B cell (primary cell): Measurements from ENCODE around the gene HTR1A. TPM values are rescaled to one million over a fixed set of nuclear protein-coding genes. Genes with fewer than 3 reads are reported as not detected.

Experiments
- ATAC-seq: fragments of 200-7000 bp; cut with Tn5 transposase; one replicate; pipeline ENCODE4 v1.10.0; 2021; ENCODE audit warnings: low read depth, mild to moderate bottlenecking, moderate number of reproducible peaks, moderate library complexity
- CTCF ChIA-PET: fragments of 350-600 bp; sonication (Branson Sonifier 250); formaldehyde crosslinking; loops from one replicate; lab custom pipeline; 2021; ENCODE audit warnings: antibody characterized with exemption, inconsistent platforms; lab: Charles Lee
- POLR2A ChIA-PET: fragments of 350-600 bp; sonication (Branson Sonifier 250); formaldehyde crosslinking; loops from one replicate; lab custom pipeline; 2021; ENCODE audit warnings: antibody characterized with exemption; lab: Charles Lee
- DNase-seq: peaks from one replicate; pipeline ENCODE4 v3.0.0; 2013
- H2AFZ ChIP-seq: 2 replicates; pipeline ENCODE4 v1.6.1; 2012; ENCODE audit warnings: mild to moderate bottlenecking, low read depth, low read length; ENCODE audit not compliant: insufficient read depth, poor library complexity, severe bottlenecking
- H3K27ac ChIP-seq, 2 donors: 1 replicate in 1 of 2; 2 replicates in 1 of 2; pipeline ENCODE4 v1.5.1; 2012 to 2013; ENCODE audit warnings: low read length in 2 of 2, mild to moderate bottlenecking in 2 of 2, moderate library complexity in 1 of 2
- H3K27me3 ChIP-seq, 4 experiments: fragments of 200-600 bp in 1 of 4; sonication (generic) in 1 of 4; replicated peaks in 1 of 4; 1 replicate in 2 of 4; 2 replicates in 2 of 4; pipeline versions ENCODE4 v1.6.1 to v1.7.0; 2013 to 2016; ENCODE audit warnings: low read length in 3 of 4, mild to moderate bottlenecking in 2 of 4, mixed read lengths in 1 of 4, moderate library complexity in 1 of 4; ENCODE audit not compliant: insufficient read depth in 4 of 4, control insufficient read depth in 3 of 4; ENCODE audit errors: control extremely low read depth in 1 of 4
- H3K36me3 ChIP-seq, 2 experiments: replicated peaks in 1 of 2; 1 replicate in 1 of 2; 2 replicates in 1 of 2; pipeline versions ENCODE4 v1.6.1 to v1.7.1; 2013; ENCODE audit warnings: low read length in 1 of 2; ENCODE audit not compliant: insufficient read depth in 2 of 2, control insufficient read depth in 1 of 2; ENCODE audit errors: control extremely low read depth in 1 of 2, extremely low read depth in 1 of 2
- H3K4me1 ChIP-seq, 2 donors: fragments of 200-600 bp in 1 of 2; sonication (generic) in 1 of 2; 1 replicate in 1 of 2; 2 replicates in 1 of 2; pipeline versions ENCODE4 v1.5.1 to v1.6.1; 2013 to 2017; ENCODE audit warnings: low read length in 2 of 2; ENCODE audit not compliant: control insufficient read depth in 2 of 2, insufficient read depth in 2 of 2
- H3K4me2 ChIP-seq: replicated peaks from 2 replicates; pipeline ENCODE3; 2012; ENCODE audit warnings: mild to moderate bottlenecking, low read depth, low read length; ENCODE audit not compliant: poor library complexity, severe bottlenecking
- H3K4me3 ChIP-seq, 5 experiments: fragments of 200-600 bp in 1 of 5; sonication (generic) in 1 of 5; 1 replicate in 3 of 5; 2 replicates in 2 of 5; pipeline versions ENCODE4 v1.5.1 to v1.7.0; 2011 to 2016; ENCODE audit warnings: low read length in 4 of 5, mild to moderate bottlenecking in 4 of 5, low read depth in 2 of 5, control low read depth in 1 of 5, moderate library complexity in 1 of 5; ENCODE audit not compliant: insufficient read depth in 1 of 5; ENCODE audit errors: control extremely low read depth in 1 of 5, extremely low read depth in 1 of 5
- H3K79me2 ChIP-seq: fragments of 200-600 bp; sonication (generic); one replicate; pipeline ENCODE4 v1.6.0; 2016; ENCODE audit warnings: low read length; ENCODE audit not compliant: control insufficient read depth, insufficient read depth
- H3K9ac ChIP-seq: fragments of 200-600 bp; sonication (generic); 2 replicates; pipeline ENCODE4 v1.6.1; 2017; ENCODE audit warnings: mild to moderate bottlenecking, low read length, moderate library complexity
- H3K9me3 ChIP-seq, 3 donors: one replicate each; pipeline versions ENCODE4 v1.6.1 to v1.7.1; 2013; ENCODE audit warnings: low read length in 2 of 3; ENCODE audit not compliant: control insufficient read depth in 2 of 3, insufficient read depth in 1 of 3; ENCODE audit errors: control extremely low read depth in 1 of 3
- H4K20me1 ChIP-seq: 2 replicates; pipeline ENCODE4 v1.6.0; 2012; ENCODE audit warnings: mild to moderate bottlenecking, low read length; ENCODE audit not compliant: insufficient read depth, control insufficient read depth, poor library complexity, severe bottlenecking
- H3K27ac Mint-ChIP-seq: one replicate; pipeline ENCODE4 v1.8.0; 2021; ENCODE audit warnings: mixed read lengths
- H3K27me3 Mint-ChIP-seq: one replicate; pipeline ENCODE4 v1.8.0; 2021; ENCODE audit warnings: mixed read lengths
- H3K4me1 Mint-ChIP-seq: one replicate; pipeline ENCODE4 v1.8.0; 2021; ENCODE audit warnings: mixed read lengths
- H3K4me3 Mint-ChIP-seq: one replicate; pipeline ENCODE4 v1.8.0; 2021; ENCODE audit warnings: mixed read lengths
- H3K9me3 Mint-ChIP-seq: one replicate; pipeline ENCODE4 v1.8.0; 2022; ENCODE audit warnings: mixed read lengths; ENCODE audit not compliant: insufficient read depth
- CTCF ChIP-seq: fragments of 200-600 bp; IDR thresholded peaks from one replicate; pipeline ENCODE4 v1.8.0; 2022; ENCODE audit warnings: antibody characterized with exemption, mild to moderate bottlenecking
- EZH2 ChIP-seq: IDR thresholded peaks from 2 replicates; pipeline ENCODE4 v1.6.1; 2012; ENCODE audit warnings: borderline replicate concordance, low read depth, mild to moderate bottlenecking, moderate library complexity, low read length; ENCODE audit not compliant: insufficient read depth, poor library complexity, severe bottlenecking
- WGBS: methylation state at CpG from one replicate; pipeline ENCODE4 v1.1.5; 2013; ENCODE audit warnings: missing lambda C conversion rate; ENCODE audit not compliant: insufficient coverage; 5-methylcytosine and 5-hydroxymethylcytosine counted together
- intact Hi-C: fragments of 100-400 bp; cut with micrococcal nuclease; formaldehyde crosslinking; loops from one replicate; pipeline ENCODE4 v1.10.0; 2022
- polyA plus RNA-seq: library from polyadenylated mRNA; depleted of rRNA; stranded (reverse); fragments of >200 nt; gene quantifications from 2 replicates; pipeline ENCODE4 v1.2.3, GENCODE V29; 2012
- total RNA-seq, 2 donors: library from RNA; stranded (reverse); fragments of 120-200 nt in 1 of 2; gene quantifications; 1 replicate in 1 of 2; 2 replicates in 1 of 2; pipeline versions ENCODE4 v1.2.3 to v1.2.4, GENCODE V29; 2013 to 2022

Gene HTR1A
- total and polyA plus RNA-seq, 2 donors (not counting 1 experiment from before 2014, with no cell fraction given) = not detected

- 11% methylated on average over 42 of the region's 44 CpGs for WGBS
These were observed 2.9 kb downstream of the HTR1A start for GRCh38 chr5:63959177-63959982.

More at GRCh38 chr5:63959177-63959982, 2.9 kb downstream of the HTR1A start:
- intact Hi-C loops = no loop called here
- H3K27me3 ChIP-seq = peaks cover 0 to 40% (median 14%) of the 10 kb centered on the region in 4 experiments
- H3K4me3 ChIP-seq = no peak overlapping the region
- Mint-ChIP-seq H3K27me3 (peaks cover 32% of the 10 kb centered on the region), H3K27ac (no peak overlapping the region), H3K9me3 (no peaks in the 10 kb centered on the region), H3K4me3 (no peak overlapping the region), H3K4me1 (no peaks in the 10 kb centered on the region)
- H3K9me3 ChIP-seq = peaks cover 0 to 33% (median 0%) of the 10 kb centered on the region in 3 donors
- no peaks in the 10 kb centered on the region for H3K36me3 ChIP-seq
- ChIA-PET CTCF (no interaction called here), POLR2A (no interaction called here)
- no peak overlapping the region for H3K9ac ChIP-seq
- H3K4me1 ChIP-seq = no peaks in the 10 kb centered on the region
- no peaks in the 10 kb centered on the region for H4K20me1 ChIP-seq
- no peak overlapping the region for H2AFZ ChIP-seq
- DNase-seq = no peak
- H3K79me2 ChIP-seq = no peaks in the 10 kb centered on the region
- H3K4me2 ChIP-seq = no peak overlapping the region
- ATAC-seq = no peak
- H3K27ac ChIP-seq = no peak overlapping the region
- no peak for TF ChIP-seq CTCF
- no peak for TF ChIP-seq EZH2
